ENCODE data around the gene MALT1.

GRCh38 chr18:58716060-58716756 is 44.9 kb downstream of the MALT1 start:
- TF ChIP-seq CTCF (IDR thresholded peaks at IDR 0.05) (no peak), POLR2A (IDR thresholded peaks at IDR 0.05) (no peak), EP300 (IDR thresholded peaks at IDR 0.05) (no peak)
